Sigmoid colon (tissue), 3 donors: ENCODE results near the gene LPAR1.

Source experiments
- CTCF ChIP-seq, 4 experiments: fragments of 450-650 bp in 3 of 4; fragments of 200-600 bp in 1 of 4; IDR thresholded peaks; one replicate each; pipeline ENCODE4 v1.5.1; 2016 to 2019; ENCODE audit warnings: antibody characterized with exemption in 4 of 4, mild to moderate bottlenecking in 3 of 4, moderate library complexity in 2 of 4
- POLR2A ChIP-seq, 2 donors: fragments of 450-650 bp; IDR thresholded peaks; one replicate each; pipeline ENCODE4 v1.6.1; 2016; ENCODE audit warnings: antibody characterized with exemption in 2 of 2, mild to moderate bottlenecking in 2 of 2, moderate library complexity in 2 of 2

GRCh38 chr9:111050819-111051218 is 12.5 kb upstream of the LPAR1 start:
- no peak for TF ChIP-seq CTCF (IDR thresholded peaks at IDR 0.05)
- TF ChIP-seq POLR2A (IDR thresholded peaks at IDR 0.05) = no peak
